Right atrium auricular region (tissue), 2 donors: ENCODE data around the gene PTPN20. TPM values are rescaled to one million over a fixed set of nuclear protein-coding genes. Genes with fewer than 3 reads are reported as not detected.

ENCODE experiments used
- DNase-seq: peaks from one replicate; pipeline ENCODE4 v3.0.0-alpha.2; 2019; ENCODE audit warnings: low spot score
- H3K27ac ChIP-seq, 2 donors: fragments of 200-600 bp; sonication (generic); 1 replicate in 1 of 2; 2 replicates in 1 of 2; pipeline ENCODE4 v1.5.1; 2016 to 2019
- H3K27me3 ChIP-seq, 2 donors: fragments of 200-600 bp; sonication (generic); one replicate each; pipeline versions ENCODE4 v1.5.1 to v1.6.0; 2017 to 2019
- H3K36me3 ChIP-seq: fragments of 200-600 bp; sonication (generic); one replicate; pipeline ENCODE4 v1.5.1; 2016
- H3K4me1 ChIP-seq, 2 donors: fragments of 200-600 bp; sonication (generic); one replicate each; pipeline versions ENCODE4 v1.5.1 to v1.6.0; 2017 to 2019
- H3K4me3 ChIP-seq, 2 donors: fragments of 200-600 bp; sonication (generic); 1 replicate in 1 of 2; 2 replicates in 1 of 2; pipeline ENCODE4 v1.5.1; 2017 to 2019; ENCODE audit warnings: mild to moderate bottlenecking in 1 of 2, moderate library complexity in 1 of 2
- H3K9me3 ChIP-seq, 2 donors: fragments of 200-600 bp; sonication (generic); one replicate each; pipeline ENCODE4 v1.5.1; 2019
- total RNA-seq, 2 donors: library from RNA; depleted of rRNA; stranded (reverse); fragments of >200 nt; gene quantifications; one replicate each; pipeline ENCODE4 v1.1.0, GENCODE V29; 2016
- TF ChIP-seq, protein P1 (sequence below), 2 donors: fragments of 200-600 bp; sonication (generic); IDR thresholded peaks; one replicate each; pipeline ENCODE4 v1.5.1; 2019; ENCODE audit warnings: antibody characterized with exemption in 2 of 2

PTPN20 gene
- total RNA-seq, 2 donors from 2014 or later, result 7.5 to 16.2 TPM

DNA sequence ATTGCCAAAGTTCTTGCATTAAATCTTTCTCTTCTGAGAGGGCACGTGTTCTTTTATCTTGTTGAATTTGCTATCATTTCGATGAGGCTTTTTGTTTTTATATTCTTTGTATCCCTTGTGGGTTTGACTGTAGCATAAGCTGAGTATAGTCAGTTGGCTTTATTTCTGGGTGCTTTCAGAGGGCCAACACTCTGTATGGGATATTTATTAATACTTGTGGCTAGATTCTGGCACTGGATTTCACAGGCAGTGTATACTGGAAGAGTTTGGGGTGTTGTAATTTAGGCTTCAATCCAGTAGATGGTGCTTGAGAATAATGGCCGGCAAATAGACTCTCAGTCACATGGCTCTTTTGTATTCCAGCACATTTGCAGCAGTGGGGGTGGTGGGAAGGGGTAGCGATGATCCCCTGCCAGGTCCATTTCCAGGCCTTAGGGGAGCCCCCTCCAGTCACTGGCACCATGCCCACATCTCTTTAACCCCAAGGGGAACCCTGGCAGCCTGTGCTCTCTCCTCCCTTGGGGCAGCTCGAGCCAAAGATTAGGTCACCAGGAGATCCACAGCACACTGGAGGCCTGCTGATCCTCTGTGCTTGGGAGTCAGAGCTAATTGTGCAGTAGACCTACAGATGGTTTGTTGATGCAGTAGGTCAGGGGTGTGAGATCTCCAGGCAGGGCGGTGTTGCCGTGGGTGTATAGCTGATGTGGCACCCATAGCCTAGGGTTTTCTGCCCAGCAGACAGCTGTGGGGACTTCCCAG, 81.8 kb downstream of the PTPN20 start:
- DNase-seq, result peak; percentile 66
- peaks cover 0 to 8% of the 10 kb centered on the region in 2 donors for H3K4me1 ChIP-seq
- TF ChIP-seq, protein P1, sequence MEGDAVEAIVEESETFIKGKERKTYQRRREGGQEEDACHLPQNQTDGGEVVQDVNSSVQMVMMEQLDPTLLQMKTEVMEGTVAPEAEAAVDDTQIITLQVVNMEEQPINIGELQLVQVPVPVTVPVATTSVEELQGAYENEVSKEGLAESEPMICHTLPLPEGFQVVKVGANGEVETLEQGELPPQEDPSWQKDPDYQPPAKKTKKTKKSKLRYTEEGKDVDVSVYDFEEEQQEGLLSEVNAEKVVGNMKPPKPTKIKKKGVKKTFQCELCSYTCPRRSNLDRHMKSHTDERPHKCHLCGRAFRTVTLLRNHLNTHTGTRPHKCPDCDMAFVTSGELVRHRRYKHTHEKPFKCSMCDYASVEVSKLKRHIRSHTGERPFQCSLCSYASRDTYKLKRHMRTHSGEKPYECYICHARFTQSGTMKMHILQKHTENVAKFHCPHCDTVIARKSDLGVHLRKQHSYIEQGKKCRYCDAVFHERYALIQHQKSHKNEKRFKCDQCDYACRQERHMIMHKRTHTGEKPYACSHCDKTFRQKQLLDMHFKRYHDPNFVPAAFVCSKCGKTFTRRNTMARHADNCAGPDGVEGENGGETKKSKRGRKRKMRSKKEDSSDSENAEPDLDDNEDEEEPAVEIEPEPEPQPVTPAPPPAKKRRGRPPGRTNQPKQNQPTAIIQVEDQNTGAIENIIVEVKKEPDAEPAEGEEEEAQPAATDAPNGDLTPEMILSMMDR (IDR thresholded peaks at IDR 0.05), result peak in 1 of 2 donors; percentile 63
- H3K27ac ChIP-seq, result peak overlapping the region; percentile 44 to 56
- no peak overlapping the region for H3K4me3 ChIP-seq
- no peaks in the 10 kb centered on the region for H3K36me3 ChIP-seq
- H3K27me3 ChIP-seq, result no peaks in the 10 kb centered on the region
- no peaks in the 10 kb centered on the region for H3K9me3 ChIP-seq

DNA sequence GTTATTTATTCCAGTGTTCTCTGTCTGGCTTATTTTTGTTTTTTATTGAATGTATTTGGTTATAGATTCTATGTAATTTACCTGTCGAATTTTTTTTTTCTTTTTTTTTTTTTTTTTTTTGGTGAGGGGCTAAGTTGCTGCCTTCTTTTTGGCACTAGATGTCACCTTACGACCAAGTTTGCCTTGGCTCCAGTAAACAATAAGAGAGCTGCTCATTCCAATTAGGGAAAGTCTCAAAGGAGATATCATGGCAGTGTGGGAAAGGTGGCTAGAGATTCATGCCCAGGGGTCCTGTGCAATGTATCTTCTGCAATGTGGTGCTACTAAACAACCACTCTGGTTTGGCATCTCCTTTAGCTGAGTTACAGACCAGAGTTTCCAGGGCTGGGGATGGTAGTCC, 84.0 kb downstream of the PTPN20 start:
- no peak overlapping the region for H3K4me3 ChIP-seq
- no peaks in the 10 kb centered on the region for H3K27me3 ChIP-seq
- H3K27ac ChIP-seq, result no peak overlapping the region
- H3K36me3 ChIP-seq, result no peaks in the 10 kb centered on the region
- H3K9me3 ChIP-seq, result no peaks in the 10 kb centered on the region
- H3K4me1 ChIP-seq, result peaks cover 0 to 8% of the 10 kb centered on the region in 2 donors
- no peak for DNase-seq
- TF ChIP-seq, protein P1 (IDR thresholded peaks at IDR 0.05), result no peak

DNA sequence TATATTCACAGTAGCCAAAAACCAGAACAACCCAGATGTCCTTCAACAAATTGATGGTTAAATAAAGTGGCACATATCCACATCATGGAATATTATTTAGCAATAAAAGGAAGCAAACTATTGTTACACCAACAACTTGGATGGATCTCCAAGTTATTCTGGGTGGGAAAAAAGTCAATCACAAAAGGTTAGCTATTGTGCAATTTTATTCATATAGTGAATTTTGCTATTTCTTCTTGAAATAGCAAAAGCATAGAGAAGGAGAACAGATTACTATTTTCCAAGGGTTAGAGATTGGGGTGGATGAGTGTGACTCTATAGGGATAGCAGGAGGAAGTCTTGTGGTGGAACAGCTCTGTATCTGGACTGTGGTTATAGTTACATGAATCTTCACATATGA, 87.0 kb downstream of the PTPN20 start:
- TF ChIP-seq, protein P1 (IDR thresholded peaks at IDR 0.05), result no peak
- Histone ChIP-seq H3K4me3 (no peak overlapping the region), H3K9me3 (no peaks in the 10 kb centered on the region), H3K36me3 (no peaks in the 10 kb centered on the region), H3K27me3 (no peaks in the 10 kb centered on the region), H3K27ac (no peak overlapping the region), H3K4me1 (peaks cover 0 to 2% of the 10 kb centered on the region in 2 donors)
- no peak for DNase-seq

DNA sequence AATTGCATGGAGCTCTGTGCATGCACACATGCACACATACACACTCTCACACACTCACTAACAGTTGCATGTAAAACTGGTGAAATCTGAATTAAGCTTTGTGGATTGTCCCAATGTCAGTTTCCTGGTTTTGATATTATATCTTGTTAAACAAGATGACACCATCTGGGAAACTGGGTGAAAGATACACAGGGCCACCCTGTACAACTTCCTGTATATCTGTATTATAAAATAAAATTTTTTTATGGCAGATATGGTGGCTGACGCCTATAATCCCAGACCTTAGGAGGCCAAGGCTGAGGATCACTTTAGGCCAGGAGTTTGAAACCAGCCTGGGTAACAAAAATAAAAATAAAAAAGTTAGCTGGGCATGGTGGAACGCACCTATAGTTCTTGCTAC, 87.4 kb downstream of the PTPN20 start:
- no peaks in the 10 kb centered on the region for H3K9me3 ChIP-seq
- no peak overlapping the region for H3K4me3 ChIP-seq
- no peak overlapping the region for H3K27ac ChIP-seq
- no peaks in the 10 kb centered on the region for H3K36me3 ChIP-seq
- DNase-seq, result no peak
- no peaks in the 10 kb centered on the region for H3K27me3 ChIP-seq
- TF ChIP-seq, protein P1 (IDR thresholded peaks at IDR 0.05), result no peak
- H3K4me1 ChIP-seq, result no peaks in the 10 kb centered on the region

DNA sequence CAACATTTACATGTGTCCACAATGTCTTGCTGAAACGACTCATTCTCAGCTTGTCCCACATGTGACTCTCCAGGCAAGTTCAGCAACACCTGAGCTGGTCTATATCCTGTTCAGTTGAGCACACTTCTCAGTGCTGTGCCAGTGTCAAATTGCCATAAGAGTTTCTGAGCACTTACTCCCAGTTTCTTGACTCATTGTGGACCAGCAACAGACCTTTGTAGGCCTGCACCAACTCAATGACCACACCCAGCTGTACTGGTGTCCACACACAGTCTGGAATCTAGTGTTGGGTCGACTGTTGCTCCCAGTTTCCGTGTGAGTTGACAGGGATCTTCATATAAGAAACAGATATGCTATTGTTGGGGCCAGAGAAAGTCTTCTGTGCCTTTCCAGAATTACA, 88.0 kb downstream of the PTPN20 start:
- H3K4me3 ChIP-seq, result no peak overlapping the region
- H3K36me3 ChIP-seq, result no peaks in the 10 kb centered on the region
- H3K9me3 ChIP-seq, result no peaks in the 10 kb centered on the region
- no peak for DNase-seq
- TF ChIP-seq, protein P1 (IDR thresholded peaks at IDR 0.05), result no peak
- no peaks in the 10 kb centered on the region for H3K4me1 ChIP-seq
- no peaks in the 10 kb centered on the region for H3K27me3 ChIP-seq
- H3K27ac ChIP-seq, result no peak overlapping the region

DNA sequence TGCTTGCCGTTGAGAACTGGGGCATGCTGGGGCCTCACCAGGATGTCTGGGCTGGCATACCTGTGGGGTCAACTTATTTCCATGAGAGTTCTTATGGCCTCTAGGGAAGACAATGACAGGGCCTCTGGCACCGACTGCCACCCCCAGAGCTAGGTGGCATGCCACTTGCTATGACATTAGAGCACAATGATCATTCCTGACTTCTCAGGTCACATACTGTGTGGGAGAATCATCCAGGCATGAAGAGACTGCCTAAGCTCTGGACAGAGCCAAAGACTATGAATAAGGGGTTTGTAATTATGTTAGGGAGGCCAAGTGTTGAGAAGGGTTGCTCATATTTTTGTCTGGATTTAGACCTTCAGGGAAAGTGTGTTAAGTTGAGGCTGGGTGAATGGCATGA, 97.5 kb downstream of the PTPN20 start:
- no peaks in the 10 kb centered on the region for H3K36me3 ChIP-seq
- H3K9me3 ChIP-seq, result no peaks in the 10 kb centered on the region
- H3K4me3 ChIP-seq, result no peak overlapping the region
- no peak overlapping the region for H3K27ac ChIP-seq
- DNase-seq, result peak; percentile 52
- H3K27me3 ChIP-seq, result no peaks in the 10 kb centered on the region
- H3K4me1 ChIP-seq, result no peaks in the 10 kb centered on the region
- TF ChIP-seq, protein P1 (IDR thresholded peaks at IDR 0.05), result no peak
